Stimulated activated CD8-positive, alpha-beta memory T cell treated with anti-CD3 and anti-CD28 coated beads, Interleukin-7, amount 100 ng/mL, for 1 hour (primary cell): ENCODE results near the gene ASCC3.

Experiments
- DNase-seq, 2 donors: peaks; one replicate each; pipeline ENCODE4 v3.0.0-alpha.2; 2020; ENCODE audit warnings: low read depth in 2 of 2

ASCC3 gene

DNA sequence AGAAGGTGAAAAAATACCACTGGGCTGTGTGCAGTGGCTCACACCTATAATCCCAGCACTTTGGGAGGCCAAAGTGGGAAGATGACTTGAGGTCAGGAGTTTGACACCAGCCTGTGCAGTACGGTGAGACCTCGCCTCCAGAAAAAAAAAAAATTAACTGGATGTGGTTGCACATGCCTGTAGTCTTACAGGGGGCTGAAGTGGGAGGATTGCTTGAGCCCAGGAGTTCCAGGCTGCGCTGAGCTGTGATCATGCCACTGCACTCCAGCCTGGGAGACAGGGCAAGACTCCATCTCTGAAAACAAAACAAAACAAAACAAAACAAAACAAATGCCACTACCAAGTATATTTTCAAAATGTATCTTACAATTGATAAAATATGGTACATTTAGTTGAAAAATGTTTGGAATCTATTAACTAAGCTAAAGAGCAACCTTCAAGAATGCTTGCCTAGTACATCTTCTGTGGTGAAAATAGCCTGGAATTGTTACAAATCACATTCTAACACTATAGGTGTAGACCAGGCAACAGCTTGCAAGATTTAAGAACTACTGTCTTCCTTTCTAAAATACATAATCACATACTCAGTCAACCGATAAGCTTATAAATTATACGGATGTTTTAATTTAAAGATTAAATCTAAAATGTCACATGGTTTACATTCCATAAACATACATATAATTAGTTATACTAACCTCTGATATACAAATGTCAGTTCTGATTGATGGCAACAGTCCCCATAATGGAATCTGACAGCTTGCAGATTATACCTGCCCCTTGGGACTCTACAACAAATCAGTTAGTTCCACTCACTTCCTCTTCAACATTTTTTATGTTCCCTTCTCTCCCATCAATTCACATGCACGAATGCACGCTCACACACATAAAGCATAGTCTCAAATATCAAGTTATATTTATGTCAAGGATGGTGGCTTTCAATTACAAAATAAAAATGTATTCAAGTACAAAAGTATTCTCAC lies 150.8 kb downstream of the ASCC3 start:
- DNase-seq: no peak

DNA sequence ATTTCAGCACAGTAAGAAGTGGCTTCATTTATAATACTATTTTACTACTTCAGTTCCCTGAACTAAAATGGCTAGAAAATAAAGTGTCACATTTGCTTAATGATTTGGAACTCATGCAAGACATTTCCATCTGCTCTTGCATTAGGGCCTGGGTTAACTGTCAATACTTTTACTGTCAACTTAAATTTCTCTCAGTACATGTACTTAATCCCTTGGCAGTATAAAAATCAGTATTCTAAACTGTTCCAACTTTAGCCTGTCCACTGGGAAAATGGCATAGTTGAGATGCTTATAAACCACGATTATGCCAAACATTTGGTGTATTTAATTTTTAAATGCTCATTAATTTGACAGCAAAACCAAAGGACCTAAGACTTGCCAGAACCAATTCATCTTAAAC lies 154.5 kb downstream of the ASCC3 start:
- no peak for DNase-seq

DNA sequence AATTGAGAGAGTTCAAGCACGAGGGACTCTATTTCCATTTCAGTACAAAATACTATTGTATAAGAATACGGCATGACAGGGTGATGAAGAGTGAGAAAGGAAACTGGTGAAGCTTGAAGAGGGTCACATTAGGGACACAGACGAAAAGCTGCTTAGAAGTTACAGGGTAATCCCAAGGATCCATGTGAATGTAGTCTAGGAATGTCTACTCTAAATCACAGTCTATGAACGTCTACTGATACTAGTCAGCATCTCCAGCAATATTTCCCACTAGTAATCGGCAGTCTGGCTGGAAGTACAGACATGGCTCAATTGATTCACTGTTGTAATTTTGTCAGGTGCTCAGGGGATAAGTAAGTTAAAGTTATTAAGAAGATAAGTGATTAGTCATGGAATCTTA lies 156.4 kb downstream of the ASCC3 start:
- no peak for DNase-seq

DNA sequence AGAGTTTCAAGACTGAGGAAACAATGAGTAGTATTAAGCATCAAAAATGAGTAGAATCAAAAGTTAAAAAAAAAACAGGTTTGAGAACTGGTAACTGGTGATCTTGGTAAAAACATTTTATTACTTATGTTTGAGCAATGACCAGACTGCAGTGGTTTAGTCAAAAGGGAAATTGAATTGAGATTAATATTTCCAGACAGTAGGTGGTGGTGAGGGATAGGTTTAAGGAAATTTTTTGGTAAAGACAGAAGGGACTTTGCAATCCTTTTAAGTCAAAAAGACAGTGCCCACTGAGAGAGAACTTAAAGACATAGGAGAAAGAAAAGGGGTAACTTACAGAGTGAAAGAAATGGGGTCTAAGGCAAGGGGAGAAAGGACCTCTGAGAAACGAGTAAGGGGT lies 156.9 kb downstream of the ASCC3 start:
- DNase-seq: no peak

DNA sequence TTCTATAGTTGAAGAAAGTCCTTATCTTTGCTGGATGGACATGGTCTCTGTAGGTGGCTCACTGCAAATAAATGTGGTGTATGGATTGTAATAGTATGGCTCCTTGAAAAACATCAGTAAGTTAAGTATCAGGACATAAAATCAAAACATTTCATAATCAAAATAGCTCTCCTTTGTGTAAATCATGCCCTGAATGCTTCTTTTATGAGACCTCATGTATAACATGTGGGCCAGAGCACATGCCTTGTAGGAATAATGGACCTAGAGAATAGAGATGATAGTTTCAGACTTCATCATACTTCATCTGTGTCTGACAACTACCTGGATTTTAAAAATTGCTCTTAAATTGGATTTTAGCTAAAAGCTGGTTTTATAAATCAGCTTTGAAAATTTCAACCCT lies 159.9 kb downstream of the ASCC3 start:
- no peak for DNase-seq

DNA sequence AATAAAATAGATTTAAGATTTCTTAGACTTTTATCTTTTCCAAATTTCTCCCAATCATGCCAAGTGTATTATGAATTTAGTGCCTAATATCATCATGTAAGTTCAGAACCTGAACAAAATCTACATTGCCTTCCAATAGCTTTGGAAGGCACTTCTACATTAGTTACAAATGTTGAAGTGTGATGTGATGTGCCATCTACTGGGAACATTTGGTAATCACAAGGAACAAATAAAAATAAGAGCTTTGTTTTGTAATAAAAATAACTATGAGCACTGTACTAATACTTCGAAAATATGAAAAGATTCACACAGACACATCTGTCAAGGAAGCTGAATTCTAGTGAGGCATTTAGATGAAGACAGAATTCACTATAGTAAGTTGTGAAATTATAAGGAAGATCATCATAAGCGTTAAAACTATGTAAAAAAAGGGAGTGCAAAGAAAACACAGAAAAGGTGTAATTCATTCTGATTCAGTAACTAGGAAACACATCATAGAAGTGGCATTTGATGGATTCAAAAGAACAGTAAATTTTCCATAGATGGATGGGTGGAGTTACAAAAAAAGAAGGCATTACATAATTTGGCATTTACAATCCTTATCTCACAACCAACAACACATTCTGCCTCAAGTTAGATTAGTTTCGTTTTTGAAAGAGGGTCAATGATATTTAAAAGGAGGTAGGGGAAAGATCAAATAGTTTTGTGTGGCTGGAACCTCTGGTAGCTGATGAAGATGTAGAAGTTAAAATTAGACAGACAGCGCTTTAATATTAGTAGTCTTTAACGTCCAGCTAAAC lies 161.0 kb downstream of the ASCC3 start:
- DNase-seq: no peak

DNA sequence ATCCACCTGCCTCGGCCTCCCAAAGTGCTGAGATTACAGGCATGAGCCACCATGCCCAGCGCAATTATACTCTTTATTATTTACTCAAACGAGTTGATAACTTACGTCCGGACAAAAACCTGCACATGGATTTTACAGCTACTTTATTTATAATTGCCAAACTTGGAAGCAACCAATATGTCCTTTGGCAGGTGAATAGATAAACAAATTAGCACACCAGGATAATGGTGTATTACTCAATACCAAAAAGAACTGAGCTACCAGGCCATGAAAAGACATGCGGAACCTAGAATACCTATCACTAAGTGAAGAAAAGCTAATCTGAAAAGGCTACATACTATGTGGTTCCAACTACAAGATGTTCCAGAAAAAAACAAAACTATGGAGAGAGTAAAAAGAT lies 168.1 kb downstream of the ASCC3 start:
- no peak for DNase-seq

DNA sequence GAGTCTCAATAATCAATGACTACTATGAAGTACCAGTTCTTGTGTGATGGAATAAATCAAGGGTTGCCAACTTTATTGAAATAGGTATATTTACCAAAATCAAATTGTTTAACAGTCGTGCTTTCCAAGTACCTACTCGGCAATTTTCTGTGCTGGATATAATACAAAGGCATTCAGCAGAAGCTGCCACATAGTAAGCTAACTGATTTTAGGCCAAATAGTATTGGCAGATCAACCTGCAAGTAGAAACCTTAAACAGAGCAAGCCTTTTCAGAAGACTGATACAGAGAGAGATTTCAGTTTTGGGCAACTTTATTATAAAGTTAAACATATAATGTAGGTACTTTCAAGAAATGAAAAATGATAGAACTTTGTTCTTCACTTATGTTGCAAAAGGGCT lies 174.6 kb downstream of the ASCC3 start:
- DNase-seq: no peak

DNA sequence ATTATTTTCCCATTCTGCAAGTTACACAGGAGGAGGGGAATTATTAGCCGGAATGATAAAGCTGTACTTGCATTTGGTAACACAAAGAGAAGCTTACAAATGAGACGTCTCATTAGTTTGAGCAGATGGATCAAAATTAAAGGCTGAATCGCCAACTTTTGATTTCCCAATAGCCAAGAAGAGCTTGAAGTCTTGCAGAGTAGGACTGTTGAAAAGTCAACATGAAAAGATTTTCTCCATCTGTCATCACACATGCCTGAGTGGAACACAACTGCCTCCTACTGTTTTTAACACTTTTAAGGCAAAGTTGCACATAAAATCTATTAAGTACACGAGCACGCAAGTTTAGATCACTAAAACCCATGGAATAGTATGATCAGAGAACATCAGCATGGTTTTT lies 176.2 kb downstream of the ASCC3 start:
- DNase-seq: no peak

DNA sequence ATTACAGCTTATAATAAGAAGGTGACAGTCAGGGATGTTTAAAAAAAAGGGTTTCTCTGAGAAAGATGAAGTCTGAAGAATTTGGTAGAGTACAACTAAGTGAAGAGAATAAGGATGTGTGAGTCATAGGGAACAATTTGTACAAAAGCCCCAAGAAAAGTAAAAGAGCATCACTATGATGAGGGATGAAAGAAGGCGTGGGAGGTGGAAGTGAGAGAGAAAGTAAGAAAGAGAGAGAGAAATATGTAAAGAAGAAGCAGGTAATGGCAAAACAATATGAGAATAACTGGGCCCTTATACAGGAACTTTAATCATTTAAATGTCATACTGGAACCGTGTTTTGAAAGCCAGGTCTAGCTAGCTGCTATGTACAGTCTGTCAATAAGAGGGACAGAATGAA lies 179.4 kb downstream of the ASCC3 start:
- no peak for DNase-seq

DNA sequence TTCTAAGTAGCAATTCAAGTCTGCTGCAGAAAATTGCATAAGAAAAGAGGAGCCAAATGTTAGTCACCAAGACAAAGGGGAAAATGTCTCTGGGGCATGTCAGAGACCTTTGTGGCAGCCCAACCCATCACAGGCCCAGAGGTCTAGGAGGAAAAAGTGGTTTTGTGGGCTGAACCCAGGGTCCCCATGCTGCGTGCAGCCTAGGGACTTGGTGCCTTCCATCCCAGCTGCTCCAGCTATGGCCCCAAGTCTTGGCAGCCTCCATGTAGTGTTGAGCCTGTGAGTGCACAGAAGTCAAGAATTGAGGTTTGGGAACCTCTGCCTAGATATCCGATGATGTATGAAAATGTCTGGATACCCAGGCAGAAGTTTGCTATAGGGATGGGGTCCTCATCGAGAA lies 181.1 kb downstream of the ASCC3 start:
- no peak for DNase-seq

DNA sequence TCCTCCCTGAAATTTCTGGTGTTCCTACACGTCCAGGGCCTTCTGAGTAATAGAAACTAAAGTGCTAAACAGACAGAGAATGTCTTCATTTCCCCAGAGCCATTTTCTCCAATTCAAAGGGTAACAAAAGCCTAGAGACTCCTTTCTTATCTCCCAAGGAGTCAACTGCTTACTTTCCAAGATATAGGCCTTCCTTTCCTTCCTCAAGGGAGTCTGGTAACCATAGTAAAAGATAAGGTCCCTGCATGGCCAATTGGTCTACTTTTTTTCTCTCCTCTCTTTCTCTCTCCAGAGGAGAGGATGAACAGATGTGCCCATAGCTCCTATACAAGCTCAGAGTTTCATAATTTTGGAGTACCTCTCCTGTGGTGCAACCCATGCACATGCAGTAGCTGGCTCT lies 185.7 kb downstream of the ASCC3 start:
- no peak for DNase-seq

DNA sequence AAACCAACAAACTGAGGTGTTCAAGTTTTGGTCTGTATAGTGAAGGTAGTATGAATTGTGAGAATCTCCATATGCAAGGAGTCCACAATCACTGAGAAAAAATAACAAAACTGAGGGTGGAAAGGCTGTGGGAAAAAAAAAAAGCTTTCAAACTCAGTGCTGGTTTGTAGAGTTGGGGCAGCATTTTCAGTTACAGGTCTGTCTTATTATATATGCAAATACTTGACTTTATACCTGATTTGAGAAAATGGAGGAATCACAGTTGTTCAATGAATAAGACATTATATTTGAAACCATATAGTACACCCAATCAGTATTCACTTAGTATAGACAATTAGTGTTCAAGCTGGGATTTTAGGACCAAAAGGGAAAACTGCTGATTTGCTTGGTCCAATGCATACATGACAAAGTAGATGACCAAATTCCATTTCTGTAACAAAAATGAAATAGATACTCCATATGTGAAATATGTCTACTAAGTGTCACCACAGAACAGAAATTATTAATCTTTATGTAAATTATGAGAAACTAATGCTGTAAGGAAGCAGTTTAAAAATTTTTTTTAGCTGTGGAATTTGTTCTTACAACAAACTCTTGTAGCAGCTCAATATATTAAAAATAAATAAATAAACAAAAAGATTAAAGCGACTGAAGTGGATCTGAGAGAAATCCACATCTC lies 187.7 kb downstream of the ASCC3 start:
- DNase-seq: no peak

DNA sequence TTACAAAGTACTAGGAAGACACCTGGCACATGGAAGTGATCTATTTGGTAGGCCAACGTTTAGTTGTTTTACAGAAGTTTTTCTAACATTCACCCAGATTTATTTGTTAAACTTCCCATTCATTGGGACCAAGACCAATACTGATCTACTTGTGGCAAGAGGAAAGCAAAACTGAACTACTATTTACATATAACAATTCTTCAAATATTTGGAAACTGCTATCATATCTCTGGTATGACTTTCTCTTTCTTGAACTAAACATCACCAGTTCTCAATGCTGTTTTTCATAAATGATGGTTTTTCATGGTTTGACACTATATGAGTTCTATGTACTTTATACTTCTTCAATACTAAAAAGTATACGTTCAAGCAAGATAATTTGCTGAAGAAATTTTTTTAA lies 189.2 kb downstream of the ASCC3 start:
- no peak for DNase-seq

DNA sequence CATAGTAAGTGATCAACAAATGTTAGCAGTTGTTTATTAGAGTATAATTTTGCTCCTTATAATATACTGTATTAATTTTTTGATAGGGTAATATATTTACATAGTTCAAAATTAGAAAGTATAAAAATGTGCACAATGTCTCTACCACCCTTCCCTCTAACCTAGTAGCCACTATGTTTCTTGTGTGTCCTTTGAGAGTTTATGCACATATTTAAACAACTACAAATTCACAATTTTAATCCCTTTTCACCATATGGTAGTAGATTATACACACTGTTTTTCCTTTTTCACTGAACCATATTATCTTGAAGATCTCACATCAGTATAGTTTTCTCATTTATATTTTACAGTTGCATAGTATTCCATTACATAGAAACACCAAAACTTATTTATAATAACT lies 194.9 kb downstream of the ASCC3 start:
- no peak for DNase-seq

DNA sequence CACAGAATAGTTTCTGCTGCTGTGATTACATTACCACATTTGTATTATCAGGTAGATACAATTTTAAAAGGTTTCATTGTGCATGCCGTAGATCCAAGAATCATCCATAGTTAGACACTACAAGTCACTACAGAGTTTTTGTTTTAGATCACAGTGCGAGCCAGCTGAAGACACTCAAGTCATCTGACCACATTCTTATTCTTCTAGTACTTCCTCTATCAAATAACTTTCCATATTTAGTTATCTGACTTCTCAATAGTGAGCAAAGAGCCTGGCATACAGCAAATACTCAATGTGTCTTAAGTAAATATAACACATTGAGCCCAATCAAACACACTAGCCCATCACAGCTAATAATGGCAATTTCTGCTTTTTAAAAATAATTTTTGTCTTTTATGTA lies 195.4 kb downstream of the ASCC3 start:
- no peak for DNase-seq

DNA sequence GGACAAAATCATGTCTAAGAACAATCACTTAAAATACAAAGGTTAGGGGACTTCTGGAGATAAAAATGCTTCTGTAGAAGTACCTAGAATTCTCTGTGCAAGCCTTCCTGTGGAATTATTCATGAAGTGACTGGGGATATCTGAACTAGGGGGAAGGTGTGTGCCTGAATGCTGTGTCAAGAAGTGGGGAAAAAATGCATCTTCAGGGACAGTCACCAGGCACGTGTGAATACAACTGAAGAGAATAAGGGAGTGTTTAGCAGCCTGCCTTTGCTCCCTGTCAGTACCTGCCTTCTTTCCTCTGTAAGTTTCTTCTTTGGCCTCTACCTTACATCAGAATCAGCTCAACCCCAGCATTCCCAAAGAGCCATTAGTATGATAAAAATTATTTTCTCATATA lies 201.0 kb downstream of the ASCC3 start:
- DNase-seq: no peak

DNA sequence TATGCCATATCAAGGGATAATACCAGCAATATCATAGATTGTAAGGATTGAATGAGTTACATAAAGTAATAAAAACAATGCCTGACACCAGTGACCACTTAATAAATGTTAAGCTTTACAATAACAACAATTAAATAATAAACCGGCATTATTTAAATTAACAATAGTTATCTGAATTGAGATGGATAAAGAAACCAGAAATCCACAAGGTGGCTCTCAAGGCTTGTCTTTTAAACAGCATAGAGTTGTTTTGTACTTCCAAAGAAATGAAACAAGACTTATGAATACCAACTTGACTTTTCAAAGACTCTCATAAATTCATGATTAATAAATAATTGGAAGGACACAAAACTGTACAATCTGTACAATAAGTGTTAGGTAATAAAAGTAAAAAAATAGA lies 203.1 kb downstream of the ASCC3 start:
- no peak for DNase-seq

DNA sequence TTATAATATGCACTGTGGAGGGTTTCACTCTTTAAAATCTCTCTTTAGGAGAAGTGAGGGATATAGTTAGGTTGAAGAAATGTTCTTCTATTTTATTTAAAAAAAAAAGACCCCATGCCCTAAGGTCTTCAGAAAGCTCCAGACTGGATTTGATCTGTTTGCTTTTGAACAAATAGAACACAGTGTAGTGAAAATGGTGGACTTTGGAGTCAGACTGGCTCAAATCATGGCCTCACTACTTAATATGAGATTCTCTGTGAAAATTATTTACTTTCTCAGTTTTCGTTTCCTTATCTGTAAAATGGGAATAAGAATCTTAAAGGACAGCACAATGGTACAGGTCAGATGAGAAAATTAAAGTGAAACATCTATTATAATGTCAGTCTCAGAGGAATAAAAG lies 203.9 kb downstream of the ASCC3 start:
- no peak for DNase-seq

DNA sequence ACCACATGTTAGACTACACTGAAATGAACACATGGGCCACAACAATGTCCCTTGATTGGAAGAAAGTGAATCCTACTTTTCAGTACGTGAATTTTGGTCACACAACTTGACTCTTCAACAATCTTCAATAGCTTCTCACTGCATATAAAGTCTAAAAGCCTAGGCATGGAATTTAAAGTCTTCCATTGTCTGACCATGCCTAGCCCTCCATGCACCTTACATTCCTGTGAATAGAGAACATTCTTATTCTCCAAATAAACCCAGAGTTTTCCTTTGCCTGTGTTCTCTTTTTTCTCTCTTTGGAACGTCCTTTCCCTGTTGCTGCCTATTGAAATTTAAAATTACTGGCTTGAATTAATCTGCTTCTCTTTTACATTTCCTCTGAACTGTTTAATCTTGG lies 207.5 kb downstream of the ASCC3 start:
- no peak for DNase-seq

DNA sequence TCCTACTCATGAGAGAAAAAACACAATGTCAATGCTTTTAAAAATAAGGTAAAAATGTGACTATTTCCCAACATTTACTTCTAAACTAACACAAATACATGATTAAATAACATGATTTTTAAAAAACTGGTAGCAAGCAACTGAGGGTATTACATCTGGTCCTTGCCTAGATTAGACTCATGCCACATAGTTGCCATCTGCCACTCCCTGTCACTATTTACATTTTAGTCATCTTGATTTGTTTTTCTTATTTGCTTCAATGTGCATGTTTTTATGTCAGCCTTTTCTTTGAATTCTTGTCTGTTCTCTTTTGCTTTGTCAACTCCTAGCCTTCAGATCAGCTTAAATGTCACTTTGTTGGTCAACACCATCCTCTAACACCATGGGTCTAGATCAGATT lies 209.4 kb downstream of the ASCC3 start:
- no peak for DNase-seq

DNA sequence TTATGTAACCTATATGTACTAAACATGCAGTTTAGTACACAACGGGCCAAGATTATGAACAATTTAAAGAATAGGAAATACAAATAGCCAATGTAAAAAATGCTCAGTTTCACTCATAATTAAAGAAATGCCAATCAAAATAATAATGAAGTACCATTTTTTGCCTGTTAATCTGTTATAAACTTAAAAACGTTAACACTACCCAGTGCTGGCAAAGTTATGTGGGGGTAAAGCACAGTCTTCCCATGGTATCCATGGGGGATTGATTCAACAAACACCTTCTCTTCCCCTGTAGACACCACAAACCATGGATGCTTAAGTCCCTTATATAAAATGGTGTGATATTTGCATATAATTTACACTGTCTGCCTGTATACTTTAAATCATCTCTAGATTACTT lies 211.1 kb downstream of the ASCC3 start:
- no peak for DNase-seq

DNA sequence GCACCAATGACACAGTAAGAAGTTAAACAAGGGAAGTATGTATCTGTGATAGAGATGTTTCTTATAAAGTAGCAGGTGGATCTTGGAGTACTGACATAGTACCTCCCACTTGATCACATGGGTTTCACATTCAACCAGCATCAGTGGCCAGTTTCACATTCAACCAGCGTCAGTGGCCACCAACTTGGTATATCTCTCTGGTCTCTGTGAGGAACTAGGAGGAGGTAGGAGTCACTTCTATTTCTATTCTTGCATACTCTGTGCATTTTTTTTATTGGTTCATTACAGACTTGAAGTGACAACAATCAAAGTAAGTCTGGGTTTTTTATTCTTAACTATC lies 216.1 kb downstream of the ASCC3 start:
- DNase-seq: no peak
